GM19438 (cell line): Measurements from ENCODE around the gene TJP3.

ENCODE experiments used
- ATAC-seq: cut with Tn5 transposase; IDR thresholded peaks from one replicate; pipeline ENCODE4 v1.9.1; 2021; ENCODE audit warnings: low read depth; ENCODE audit not compliant: unreplicated experiment

TJP3 gene

DNA sequence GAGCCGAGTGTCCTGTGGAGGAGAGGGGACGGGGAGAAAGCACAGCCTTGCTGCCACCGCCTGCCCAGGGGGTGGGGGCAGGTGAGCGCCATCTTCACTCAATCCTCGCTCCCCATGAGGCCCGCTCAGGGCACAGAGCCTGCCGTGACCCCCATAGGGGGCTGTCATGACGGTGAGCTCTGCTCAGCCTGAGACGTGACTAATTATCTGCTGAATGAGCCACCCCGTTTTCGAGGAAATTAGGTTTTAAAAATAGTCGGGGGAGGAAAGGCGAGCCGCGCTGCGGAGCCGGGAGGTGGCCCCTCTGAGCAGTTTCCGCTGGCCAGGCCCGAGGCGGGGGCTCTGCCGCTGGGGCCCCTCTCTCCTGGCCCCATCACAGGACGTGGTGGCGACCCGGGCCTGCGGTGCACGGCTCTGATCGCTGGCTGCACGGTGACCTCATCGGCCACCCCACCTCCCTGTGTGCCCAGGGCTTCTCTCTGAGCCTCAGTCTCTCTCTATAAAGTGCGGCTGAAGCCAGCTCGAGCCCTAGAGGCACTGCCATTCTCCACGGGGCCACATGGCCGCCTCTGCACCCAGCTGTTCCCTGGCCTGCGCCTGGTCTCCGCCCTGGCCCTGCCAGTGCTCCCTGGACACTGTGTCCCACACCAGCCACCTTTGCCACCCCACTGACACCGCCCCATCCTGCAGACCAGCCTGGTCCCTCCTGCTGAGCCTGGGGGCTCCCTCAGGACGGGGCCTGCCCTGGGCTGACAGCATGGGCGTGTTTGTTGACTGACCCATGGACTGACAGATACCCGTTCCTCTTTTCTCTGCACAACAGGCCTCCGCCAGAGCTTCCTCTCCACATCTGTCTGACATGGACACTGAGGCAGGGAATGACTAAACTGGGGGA is 36.3 kb upstream of the TJP3 start:
- no peak for ATAC-seq

DNA sequence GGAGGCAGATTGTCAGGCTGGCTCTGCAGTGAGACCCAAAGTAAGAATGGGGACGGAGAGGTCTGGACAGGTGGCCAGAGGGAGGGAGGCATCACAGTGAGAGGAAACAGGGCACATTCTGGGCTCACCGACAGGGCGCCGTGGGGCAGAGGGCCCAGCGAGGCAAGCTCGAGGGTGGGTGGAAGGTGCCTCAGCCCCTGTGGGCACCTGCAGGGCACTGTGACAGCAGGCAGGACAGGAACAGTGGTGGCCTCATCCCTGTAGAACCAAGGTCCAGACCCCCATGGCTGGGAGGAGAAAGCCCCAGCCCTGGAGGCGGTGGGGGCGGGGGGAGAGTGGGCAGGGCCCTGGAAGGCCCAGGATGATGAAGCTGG is 35.6 kb upstream of the TJP3 start:
- ATAC-seq: no peak

DNA sequence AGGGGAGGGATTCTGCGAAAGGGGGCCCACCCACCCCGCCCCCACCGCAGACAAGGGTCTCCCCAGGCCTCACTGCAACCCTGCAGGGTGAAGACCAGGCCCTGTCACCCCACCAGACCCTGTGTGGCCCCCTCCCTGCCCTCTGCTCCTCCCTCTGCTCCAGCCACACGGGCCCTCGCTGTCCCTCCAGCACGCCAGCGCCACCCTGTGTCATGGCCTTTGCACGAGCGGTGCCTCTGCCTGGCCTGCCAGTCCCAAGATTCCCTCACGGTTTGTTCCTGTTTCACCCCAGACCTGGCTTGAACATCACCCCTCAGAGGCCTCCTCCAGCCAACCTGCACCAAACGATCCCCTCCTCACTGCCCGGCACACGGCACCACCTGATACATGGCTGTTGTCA is 35.2 kb upstream of the TJP3 start:
- ATAC-seq: no peak

DNA sequence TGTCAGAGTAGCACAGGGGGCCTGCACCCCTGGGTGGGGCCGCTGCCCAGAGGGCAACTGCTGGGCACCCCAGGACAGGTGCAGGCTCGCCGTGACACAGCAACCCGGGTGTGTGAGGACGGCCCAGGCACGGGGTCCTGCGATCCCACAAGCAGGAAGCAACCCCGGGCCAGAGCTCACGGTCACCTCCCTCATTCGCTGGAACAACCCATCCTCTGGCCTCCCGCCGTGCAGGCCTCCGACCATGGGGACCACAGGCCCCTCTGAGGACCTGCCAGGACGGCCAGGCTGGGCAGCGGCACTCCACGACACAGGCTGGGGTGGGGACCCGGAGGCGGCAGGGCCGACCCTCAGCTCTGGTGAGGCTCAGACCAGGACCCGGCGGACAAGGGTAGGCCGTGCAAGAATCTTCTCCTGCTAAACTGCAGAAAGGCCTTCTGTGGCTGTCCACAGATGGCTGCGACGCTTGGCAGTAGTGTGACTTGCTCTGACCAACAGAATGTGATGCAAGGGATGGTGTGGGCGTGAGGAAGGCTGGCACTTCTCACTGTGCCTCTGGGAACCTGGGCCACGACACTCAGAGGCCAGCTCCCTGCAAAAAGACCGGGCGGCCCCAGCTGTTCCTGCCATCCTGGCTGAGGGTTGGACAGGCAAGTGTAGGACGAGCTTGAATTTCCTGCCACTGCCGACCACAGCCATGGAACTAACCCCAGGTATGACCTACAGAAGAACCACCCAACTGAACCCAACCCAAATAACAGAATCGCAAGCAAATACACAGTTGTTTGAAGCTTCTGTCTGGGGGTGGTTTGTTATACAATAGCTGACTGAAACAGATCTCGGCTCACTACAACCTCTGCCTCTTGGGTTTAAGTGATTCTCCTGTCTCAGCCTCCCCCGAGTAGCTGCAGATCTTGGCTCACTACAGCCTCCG is 34.4 kb upstream of the TJP3 start:
- ATAC-seq: no peak

DNA sequence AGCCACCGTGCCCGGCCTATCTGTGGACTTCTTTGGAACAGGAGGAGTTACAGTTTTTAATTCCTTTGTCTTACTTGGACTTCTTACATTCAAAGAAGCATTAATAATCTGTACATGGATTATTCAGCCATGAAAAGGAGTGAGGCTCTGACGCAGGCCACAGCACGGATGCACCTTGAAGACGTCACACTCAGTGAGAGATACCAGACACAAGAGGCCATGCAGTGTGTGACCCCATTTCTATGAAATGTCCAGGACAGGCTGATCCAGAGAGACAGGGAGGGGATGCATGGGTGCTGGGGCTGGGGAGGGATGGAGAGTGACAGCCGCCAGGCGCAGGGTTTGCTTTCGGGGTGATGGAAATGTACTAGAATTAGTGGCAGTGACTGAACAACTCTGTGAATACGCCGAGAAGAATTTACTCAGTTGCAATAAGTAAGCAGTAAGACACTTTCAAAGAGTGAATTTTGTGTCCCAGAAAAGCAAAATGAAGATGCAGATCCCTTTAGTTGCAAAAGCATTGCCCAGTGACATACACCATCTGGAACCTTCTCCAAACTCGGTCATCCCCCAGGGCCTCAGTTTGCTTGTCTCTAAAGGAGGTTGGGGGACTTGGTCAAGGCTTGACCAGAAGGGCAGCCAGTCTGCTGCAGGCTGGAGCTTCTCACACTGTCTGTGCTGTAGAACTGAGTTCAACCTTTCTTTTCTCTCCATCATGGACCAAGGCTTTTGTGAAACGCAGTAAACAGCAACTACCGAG is 33.2 kb upstream of the TJP3 start:
- ATAC-seq: no peak

DNA sequence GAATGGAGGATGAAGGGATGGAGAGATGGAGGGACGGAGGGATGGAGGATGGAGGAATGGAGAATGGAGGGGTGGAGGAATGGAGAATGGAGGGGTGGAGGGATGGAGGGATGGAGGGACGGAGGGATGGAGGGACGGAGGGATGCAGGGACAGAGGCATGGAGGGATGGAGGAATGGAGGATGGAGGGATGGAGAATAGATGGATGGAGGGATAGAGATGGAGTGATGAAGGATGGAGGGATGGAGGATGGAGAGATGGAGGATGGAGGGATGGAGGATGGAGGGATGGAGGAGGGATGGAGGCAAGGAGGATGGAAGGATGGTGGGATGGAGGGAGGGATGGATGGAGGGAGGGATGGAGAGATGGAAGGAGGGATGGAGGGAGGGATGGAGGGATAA is 30.0 kb upstream of the TJP3 start:
- no peak for ATAC-seq

DNA sequence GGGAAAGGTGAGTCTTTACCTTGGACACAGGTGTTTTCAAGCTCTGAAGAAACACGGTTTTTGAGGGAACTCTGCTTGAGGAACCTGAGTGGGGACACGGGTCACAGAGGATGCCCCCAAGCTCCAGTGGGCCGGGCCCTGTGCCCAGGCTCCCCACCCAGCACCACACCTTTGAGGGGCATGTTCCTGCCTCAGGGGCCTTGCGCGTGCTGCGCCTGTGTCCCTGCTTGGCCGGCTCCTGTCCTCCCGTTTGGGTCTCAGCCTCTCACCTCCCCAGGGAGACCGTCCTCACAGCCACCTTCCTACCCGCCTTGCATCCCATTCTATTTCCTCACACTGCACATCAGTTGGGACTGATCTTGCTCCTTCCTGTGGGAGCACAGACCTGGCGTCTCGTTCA is 29.0 kb upstream of the TJP3 start:
- ATAC-seq: no peak

DNA sequence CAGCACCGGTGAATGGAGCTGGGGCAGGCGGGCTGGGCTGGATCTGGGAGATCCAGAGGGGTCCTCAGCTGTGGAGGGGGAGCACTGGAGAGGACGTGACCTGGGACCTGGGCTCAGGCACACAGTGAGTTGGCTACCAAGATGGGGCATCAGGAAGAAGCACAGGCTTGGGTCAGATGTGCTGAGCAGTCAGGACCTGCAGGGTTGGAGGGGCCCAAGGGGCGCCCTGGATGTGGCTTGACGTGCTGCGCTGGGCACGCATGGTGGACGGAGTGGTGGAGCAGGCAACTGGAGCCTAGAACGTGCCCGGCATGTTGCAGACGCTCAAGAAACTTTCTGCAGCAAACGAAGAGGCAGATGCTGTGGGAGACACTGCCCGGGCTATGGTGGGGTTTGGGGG is 28.6 kb upstream of the TJP3 start:
- no peak for ATAC-seq

DNA sequence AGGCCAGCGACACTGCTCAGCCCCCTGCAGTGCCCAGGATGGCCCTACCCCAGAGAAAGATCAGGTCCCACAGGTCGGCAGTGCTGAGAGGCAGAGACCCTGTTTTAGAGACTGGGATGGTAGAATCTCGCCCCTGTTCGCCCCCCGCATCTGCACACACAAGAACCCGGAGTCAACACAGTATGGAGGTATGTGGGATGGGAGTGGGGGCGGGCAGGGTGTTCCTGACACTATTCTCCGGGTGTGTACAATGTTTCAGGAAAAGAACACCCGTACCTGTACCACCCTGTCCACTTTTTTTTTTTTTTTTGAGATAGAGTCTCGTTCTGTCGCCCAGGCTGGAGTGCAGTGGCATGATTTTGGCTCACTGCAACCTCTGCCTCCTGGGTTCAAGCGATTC is 27.2 kb upstream of the TJP3 start:
- no peak for ATAC-seq

DNA sequence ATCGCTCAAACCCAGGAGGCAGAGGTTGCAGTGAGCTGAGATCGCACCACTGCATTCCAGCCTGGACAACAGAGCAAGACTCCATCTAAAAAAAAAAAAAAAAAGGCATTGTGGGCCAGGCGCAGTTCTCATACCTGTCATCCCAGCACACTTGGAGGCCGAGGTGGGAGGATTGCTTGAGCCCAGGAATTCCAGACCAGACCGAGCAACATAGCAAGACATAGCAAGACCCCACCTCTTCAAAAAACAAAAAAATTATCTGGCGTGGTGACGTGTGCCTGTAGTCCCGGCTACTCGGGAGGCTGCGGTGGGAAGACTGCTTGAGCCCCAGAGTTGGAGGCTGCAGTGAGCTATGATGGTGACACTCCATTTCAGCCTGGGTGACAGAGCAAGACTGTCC is 25.9 kb upstream of the TJP3 start:
- no peak for ATAC-seq

DNA sequence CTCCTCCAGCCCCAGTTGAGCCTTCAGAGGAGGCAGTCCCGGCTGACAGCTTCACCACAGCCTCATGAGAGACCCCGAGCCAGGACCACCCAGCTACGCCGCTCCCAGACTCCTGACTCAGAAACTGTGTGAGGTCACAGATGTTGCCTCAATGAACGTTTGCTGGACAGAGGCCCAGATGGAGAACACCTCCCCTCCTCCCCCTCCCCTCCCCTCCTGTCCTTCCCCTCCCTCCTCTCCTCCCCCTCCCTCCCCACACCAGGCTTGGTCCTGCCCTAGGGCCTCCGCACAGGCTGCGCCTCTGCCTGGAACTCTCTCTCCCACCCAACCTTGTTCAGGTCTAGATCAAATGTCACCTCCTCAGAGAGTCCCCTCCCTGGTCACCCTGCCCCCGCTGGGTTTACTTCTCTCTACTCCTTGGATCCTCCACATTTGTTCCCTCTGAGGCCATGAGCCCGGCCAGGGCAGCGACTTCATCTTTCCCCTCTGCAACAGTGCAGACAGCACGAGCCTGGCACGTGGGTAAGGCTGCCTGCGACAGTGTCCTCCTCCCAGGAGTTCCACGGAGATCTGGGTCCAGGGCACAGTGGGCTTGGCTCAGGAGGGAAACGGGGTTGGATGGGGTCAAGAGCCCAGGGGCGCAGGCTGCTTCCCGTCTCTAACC is 25.3 kb upstream of the TJP3 start:
- ATAC-seq: no peak

DNA sequence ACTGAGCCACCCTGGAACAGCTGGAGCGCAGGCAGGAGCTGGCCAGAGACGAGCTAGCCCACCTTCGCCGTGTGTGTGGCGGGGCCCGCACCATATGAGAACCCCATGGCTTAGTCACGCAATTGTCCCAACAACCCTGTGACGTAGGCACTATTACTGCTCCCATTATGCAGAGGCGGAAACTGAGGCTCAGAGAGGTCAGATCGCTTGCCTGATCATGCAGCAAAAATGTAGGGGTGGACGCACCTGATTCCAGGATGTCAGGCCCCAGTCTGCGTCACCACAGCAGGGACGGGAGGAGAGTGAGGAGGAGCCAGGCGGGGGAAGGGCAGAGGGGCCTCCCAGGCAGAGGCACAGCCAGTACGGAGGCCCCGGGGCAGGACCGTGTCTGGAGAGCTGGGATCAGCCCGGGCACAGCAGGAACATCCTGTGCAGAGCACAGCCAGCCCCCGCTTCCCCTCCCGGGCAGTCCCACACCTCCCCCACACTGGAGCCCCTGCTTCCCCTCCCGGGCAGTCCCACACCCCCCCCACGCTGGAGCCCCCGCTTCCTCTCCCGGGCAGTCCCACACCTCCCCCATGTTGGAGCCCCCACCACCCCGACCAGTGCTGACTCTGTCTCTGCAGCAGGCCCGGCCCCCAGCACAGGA is 24.7 kb upstream of the TJP3 start:
- no peak for ATAC-seq

DNA sequence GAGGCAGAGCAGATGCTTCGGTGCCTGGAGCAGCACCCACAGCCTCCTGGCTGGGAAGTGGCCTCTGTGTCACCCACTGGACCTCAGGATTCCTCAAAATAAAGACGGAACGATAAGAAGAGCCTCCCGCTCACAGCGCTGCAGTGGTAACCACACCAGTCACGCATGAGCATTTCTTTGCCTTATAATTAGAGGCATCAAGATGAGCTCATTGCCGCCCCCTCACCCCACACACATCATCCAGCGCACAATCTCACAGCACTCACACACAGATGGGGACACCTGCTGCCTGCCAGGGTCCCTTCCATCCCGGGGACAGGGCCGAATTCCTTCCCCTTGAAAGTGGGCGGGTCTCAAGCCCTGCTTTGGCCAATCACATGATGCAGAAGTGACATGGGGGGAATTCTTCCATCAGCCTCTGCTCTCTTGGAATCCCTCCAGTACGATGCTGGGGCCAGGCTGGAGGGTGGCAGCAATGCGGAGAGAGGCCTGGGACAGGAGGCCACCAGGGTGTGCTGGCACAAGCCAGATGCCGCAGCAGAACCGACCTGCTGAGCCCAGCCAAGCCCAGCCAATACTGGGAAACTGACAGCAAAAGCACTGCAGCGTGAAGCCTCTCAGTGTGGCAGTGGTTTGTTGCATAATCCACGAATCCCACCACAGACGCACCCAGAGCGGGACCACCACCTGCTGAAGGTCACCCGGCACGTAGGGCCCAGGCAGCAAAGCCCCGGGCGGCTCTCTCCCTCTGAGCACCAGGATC is 23.9 kb upstream of the TJP3 start:
- no peak for ATAC-seq

DNA sequence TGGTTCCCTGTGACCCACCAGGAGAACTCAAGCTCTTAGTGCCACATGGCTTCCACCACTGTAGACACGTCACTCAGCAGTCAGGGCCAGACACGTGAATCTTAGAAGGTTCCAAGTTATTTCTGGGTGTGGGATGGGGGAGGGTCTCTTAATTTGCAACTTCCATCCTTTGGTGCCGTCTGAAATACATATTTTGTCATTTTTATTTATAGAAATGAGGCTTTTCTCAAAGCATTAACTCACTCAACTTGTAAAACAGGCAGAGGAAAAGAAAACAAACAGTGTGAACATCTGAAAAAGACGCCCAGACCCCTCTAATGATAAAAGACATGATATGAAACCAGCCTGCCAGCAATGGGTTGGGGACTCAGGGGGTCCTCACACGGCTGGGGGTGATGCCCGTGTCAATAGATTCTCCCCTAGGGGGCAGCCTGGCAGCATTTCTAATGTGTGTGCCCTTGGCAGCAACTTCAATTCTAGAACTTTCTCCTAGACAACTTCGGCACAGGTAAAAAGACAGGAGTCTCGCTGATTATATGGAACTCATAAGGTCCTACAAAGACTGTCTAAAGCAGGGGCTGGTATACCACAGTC is 23.3 kb upstream of the TJP3 start:
- ATAC-seq: no peak

DNA sequence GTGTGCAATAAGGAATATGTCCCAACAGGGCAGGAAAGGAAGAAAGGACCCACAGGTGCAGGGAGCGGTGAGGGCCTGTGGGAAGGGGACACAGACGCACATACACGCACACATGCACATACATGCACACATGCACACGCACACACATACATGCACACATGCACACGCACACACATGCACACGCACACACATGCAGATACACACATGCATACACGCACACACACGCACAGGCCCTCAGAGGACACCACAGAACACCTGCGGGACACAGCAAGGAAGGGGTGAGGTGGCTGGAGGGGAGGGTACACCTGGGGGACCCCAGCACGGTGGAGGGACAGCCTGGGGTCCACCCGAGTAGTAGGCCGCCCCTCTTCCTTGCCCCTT is 20.8 kb upstream of the TJP3 start:
- no peak for ATAC-seq

DNA sequence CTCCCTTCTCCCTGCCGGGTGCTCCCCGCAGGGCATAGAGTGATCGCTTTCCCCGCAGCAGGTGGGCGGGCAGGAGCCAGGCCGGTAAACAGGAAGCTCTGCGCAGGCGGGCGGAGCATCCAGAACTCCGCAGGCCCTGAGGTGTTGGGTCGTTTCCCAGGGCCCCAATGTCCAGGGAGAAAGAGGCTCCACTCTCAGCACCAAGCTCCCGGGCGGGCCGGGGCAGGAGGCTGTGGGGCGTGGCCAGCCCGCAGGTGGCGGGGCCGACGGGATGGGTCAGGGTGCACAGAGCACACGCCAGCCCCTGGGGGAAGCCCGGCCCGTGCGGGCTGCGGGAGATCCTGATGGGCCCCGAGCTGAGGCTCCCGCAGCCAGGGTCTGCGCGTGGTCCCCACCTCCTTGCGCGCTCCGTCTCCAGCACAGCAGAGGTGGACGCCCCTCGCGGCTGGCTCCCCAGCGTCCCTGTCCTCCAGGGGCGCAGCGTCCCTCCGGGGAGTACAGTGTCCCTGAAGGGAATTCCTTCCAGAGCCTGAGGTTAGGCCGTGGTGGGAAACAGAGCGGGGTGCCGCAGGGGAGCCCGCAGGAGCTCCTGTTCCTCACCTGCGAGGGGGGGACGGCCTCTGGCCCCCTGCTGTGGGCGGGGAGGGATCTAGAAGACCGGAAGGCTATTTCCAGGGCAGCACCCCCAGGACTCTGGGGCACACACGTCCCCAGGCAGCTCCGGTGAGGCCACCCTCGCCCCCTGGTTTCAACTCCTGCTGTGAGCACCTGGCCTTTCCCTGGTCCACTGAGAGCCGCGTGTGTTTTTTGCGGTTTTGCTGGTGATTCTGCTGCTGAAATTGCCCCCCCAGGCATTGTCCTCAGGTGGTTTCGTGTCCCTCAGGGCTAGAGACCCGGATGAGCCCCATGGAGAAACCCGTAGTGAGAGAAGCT is 20.1 kb upstream of the TJP3 start:
- ATAC-seq: no peak

DNA sequence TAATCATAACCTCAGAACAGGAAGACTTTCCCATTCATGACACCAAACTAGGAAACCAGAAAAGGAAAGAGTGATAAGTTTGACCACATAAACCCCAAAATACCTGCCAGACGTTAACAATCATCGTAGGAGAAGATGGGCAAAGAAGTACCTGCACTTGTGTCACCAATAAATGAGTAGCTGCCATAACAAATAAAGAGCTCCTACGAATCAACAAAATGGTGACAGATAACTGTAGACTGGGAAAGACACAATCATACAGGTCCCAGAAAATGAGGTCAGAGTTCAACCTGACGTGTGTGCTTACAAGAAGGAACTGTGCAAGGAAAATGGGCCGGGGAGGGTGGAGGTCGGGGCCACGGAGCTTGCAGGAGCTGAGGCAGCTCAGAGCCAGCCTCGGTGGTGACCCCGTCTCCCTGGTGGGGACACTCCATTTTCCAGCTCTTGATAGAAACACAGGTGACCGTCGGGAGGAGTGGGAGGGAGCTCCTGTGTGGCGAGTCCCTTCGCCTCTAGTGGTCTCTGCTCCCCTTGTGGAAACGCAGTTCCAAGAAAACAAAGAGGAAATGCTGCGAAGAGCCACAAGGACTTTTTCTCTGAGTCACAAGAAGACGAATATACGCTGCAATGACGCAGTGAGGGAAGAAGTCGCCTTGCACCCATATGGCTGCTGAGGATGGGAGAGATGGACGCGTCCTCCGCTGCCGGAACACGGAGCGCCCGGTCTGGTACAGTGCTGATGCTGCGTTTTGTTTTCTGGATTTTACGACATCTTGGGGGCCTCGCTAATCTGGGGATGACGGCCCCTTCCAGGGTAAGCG is 17.4 kb upstream of the TJP3 start:
- ATAC-seq: no peak
